Activated CD8-positive, alpha-beta memory T cell treated with anti-CD3 and anti-CD28 coated beads for 48 hours (primary cell): ENCODE results near the gene COL4A4.

Source experiments
- DNase-seq, 3 experiments: peaks; one replicate each; pipeline ENCODE4 v3.0.0-alpha.2; 2020; ENCODE audit warnings: low read depth in 2 of 3, low spot score in 2 of 3

COL4A4 gene

GRCh38 chr2:227033471-227034148, 130.4 kb downstream of the COL4A4 start:
- peak in 1 of 3 experiments; percentile 4 for DNase-seq

DNA sequence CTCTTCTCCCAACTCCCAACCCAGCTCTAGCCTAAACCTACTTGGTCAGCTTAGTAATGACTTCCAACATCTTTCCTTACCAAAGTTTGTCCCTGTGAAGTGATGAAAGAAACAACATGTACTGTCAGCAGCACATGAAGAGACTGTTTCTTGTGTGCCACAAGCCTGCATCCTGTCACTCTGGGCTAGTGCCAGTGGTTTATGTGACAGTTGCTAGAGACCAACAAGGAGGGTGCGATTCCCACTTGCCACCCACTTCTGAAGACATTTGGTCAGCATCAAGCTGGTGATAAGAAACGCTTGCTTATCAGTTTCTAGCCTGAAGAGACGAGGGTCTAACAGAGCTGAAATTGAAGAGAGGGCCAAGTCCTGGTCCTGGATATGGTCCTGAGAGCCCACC, 132.6 kb downstream of the COL4A4 start:
- no peak for DNase-seq

GRCh38 chr2:227030789-227031188, 133.2 kb downstream of the COL4A4 start:
- DNase-seq = no peak

DNA sequence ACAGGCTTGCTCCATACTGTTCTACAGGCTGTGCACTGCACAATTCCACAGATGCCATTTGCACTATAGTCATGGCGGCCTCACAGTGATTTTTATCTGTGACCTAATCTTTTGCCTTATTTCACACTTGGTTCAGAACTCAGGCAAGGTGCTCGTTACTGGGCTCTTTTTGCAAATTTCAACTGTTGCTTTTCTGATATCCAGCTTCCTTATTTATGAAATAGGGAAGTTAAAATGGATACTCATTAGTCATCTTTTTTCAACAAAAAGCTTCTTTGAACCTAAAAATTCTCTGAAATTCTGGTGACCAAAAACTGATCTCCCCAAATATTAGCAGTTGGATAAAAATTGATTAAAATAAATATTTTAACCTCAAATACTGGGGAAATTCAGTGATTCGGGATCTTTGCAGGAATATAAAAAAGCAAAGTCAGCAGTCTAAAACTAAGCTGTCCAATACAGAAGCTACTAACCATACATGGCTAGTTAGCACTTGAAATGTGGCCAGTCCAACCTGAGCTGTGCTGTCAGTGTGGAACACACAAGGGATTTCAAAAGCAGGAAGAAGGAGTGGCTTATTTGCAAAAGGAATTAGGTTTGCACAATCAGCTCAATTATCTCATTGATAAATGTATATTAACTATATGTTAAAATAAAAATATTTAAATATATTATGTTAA, 134.4 kb downstream of the COL4A4 start:
- no peak for DNase-seq

DNA sequence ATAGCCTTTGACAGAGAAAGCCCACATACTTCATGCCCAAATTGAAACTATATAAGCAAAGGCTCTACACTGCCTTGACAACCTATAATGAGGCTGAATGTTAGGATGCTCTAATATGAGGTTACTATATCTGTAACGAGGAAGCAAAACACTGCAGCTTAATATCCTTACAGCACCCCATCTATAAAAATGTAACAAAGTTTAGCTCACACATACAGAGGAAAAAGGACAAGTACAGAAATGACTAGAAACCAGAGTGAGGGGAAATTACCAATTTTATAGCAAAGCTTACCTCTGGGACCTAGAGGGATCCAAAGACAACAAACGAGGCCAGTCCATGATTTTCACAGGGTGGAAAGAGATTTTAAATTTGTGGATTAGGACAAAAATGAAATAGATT, 138.5 kb downstream of the COL4A4 start:
- DNase-seq = no peak

DNA sequence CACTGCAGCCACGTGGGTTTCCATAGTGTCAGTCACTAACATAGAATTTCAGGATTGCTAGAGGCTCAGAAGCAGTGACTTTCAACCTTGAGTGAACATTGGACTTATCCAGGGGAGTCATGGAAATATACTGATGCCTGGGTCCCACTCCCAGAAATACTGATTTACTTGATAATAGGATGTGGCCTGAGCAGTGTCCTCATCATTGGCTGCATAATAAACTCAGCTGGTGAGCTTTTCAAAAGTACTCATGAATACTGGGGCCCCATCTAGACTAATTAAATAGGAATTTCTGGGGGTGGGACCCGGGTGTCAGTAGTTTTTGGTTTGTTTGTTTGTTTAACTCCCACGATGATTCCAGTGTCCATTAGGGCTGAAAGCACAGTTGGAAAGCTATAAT, 141.4 kb downstream of the COL4A4 start:
- DNase-seq = no peak

DNA sequence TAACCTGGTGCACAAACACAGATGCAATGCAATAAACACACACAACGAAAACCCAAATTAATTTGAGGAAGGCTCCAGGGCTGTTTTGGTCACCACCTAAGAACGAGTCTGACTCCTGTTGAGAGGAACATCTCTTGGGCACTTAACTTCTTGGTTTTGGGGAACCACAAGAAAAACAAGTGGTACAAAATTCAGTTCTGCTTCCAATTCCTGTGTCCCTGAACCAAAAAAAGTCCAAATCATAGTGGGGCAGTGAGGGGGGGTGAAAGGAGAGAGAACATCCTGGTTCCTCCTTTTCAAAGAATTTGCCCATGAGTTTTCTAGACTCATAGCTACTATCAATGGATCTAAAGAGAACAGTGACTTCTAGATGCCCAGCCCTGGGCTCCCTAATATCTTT, 143.6 kb downstream of the COL4A4 start:
- DNase-seq = no peak

DNA sequence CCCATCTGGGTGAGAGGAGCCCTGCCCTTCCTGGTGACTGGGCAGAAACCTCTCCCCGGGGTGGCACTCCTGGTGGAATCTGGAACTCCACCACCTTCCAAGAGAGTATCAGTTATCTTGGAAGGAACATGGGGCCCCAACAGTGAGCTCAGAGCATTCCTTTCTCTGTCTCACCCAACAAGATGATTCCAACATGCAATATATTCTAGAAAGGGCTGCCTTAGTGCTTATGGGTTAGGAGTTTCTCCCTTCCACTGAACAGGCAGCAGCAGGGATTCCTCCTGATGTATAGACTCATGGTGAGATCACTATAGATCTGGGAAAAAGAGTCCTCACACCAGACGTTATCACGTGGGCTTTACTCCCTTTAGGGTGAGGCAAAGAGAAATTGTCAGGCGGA, 147.1 kb downstream of the COL4A4 start:
- no peak for DNase-seq

- DNase-seq = no peak
Measured at GRCh38 chr2:227013881-227014280, 150.1 kb downstream of the COL4A4 start.

- no peak for DNase-seq
Measured at GRCh38 chr2:227013330-227013729, 150.7 kb downstream of the COL4A4 start.

DNA sequence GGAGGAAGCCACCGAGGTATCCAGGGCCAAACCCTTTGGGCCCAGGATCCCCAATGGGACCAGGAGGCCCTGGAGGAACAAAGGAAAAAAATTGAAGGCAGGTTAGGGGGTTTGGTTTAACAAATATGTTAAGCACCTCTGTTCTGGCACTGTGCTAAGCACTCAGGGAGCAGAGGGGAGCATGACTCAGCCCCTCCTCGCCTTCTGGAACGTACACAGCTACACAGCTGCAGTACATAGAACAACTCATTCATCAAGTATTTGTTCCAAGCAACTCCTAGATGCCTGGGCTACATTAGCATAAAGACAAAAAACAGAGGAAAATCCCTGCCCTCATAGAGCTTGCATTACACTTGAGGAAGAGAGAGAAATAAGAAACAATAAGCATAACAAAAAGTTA, 153.6 kb downstream of the COL4A4 start:
- no peak for DNase-seq

- DNase-seq = no peak
Measured at GRCh38 chr2:227007940-227008339, 156.1 kb downstream of the COL4A4 start.

DNA sequence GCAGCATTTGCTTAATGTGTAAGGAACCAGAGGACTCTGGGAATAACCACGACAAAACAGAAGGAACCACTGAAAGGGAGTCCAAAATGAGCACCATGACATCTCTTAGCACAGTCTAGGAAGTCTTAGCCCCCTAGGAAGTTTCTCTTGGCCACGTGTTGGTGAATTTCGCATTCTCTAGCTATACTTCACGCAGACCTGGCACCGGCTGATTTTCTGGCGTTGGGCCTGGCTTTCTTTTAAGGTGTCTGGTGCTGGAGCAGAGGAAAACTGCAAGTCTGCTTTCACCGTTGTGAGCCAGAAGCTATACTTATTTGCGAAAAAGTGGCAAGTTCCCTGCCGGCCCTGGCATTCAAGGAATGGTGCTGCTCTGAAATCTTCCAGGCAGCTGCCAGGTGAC, 156.9 kb downstream of the COL4A4 start:
- no peak for DNase-seq

DNA sequence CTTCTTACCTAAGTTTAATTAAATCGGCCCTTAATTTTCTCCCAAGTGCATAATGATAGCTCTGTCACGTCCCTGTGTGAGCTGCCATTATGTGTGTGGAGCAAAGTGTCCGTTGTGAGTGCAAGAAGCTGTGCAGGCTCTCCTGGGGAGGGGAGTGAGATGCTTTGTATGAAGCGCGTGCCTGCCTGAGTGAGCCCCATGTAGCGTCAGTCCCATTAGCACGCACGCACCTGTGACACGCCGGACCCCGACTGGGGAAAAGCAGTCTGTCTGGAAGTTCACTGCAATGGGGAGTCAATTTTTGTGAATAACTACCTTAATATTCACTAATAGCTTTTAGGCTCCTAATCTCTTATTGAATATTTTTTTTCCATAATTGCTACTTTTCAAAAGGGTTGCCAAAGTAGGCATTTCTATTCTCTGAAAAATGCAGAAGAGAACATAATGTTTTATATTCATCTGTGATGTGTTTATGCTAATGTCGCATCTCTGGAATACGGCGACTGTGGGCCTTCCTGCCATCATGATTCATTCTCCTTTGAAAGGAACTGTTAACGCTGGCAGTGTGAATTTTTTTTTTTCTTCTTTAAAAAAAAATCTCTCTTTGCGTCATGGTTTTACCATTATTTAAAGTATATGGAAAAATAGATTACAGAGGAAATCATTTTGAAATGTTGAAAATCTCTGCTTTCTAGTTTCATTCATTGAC, 157.7 kb downstream of the COL4A4 start:
- no peak for DNase-seq

DNA sequence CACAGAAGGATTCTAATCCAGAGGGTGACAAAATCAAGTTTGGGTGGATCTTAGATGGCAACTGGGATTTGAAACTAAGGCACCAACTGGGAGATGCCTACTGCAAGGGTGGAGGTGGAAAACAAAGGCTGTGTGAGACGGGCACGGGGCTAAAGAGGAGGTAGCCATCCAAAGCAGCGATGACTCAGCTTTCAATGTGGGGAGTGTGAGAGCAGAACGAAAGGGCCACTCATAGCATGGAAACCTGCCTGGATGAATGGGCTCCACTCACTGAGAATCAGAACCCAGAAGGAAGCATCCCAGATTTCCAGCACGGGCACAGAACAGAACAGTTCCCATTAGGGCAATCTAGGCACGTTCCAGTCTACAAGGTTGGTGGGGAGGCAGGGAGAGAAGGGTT, 159.5 kb downstream of the COL4A4 start:
- no peak for DNase-seq

- no peak for DNase-seq
Measured at GRCh38 chr2:227000123-227000522, 163.9 kb downstream of the COL4A4 start.

DNA sequence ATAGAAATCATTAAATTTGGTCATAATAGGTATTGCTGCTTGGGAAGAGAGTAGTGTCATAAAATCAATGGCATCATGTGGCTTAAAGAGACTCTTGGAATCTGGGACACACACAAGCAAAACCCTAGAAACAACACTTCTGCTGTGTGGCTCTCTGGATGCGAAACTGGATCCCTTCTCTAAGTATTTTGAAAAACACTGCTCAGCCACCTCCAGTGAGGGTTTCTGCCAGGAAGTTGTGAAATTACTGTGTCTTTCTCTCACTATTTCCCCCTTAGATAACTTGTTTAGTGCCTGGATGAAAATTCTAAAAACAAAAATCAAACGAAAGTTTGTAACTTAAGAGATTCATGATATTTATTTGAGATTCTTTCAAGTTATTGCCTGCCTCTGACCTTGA, 164.3 kb downstream of the COL4A4 start:
- no peak for DNase-seq

DNA sequence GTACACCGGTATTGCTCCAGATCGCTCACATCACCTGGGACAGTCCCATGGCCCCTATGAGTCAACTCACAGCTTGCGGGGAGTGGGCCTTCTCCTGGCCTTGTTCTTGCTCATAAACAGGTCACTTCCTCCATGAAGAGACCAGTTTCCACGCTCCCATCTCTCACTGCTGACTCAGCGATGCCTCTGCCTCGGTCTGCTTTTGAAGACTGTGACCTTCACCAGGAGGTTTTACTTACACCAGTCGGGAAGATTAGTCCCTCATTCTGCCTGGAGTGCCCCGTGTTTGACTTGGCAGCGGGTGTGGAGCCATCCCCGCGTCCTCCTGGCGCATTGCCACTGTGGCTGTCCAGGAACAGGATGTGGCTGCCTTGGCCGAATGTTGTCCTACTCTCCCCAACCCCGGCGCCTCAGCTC, 168.4 kb downstream of the COL4A4 start:
- DNase-seq = peak in 2 of 3 experiments; percentile 3 to 21

DNA sequence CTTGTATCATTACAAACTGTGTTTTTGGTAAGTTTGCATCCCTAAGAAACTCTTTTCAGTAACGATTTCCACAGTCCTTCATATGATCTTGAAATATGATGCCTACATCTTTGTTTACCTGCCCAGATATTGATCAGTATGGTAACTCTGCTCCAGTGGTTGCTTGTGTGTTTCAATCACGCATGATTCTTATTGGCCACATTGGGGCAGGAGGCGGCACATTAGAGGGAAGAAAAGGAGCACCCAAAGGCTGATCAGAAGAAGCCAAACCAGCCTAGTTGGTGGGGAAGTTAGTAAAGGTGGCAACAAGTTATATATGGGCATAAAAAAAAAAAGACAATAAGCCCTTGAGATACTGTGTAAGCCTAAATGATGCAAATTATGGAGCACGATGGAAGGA, 169.2 kb downstream of the COL4A4 start:
- DNase-seq = no peak

GRCh38 chr2:226993171-226993570, 170.8 kb downstream of the COL4A4 start:
- no peak for DNase-seq

- no peak for DNase-seq
Measured at GRCh38 chr2:226991663-226992062, 172.3 kb downstream of the COL4A4 start.

GRCh38 chr2:226985583-226985946, 178.4 kb downstream of the COL4A4 start:
- no peak for DNase-seq
